HG02798 (cell line): ENCODE data around the gene PELI2.

Source experiments
- ATAC-seq: cut with Tn5 transposase; IDR thresholded peaks from one replicate; pipeline ENCODE4 v1.9.1; 2021; ENCODE audit warnings: mild to moderate bottlenecking; ENCODE audit not compliant: unreplicated experiment, poor library complexity

Gene PELI2

DNA sequence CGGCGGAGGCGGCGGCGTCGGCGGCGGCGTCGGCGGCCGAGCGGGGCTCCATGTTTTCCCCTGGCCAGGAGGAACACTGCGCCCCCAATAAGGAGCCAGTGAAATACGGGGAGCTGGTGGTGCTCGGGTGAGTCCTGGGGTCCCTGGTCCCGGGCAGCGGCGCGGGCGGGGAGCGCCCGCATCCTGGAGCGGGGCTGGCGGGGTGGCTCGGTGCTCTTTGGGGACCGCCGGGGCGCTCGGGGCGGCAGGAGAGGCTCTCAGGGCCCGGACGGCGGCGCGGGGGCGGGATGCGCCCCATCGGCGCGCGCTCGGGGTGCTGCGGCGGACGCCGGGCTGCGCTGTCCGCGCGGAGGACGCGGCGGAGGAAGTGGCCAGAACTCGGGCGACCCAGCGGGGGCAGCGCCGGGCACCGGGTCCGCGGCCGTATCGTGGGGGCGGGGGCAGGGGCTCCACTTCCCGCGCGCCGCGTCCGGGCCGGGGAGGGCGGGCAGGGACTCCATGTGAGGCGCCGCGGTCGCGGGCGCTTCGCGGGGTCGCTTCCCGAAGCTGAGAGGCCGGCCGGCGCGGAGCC is 485 bp downstream of the PELI2 start:
- ATAC-seq, result peak; percentile 12

DNA sequence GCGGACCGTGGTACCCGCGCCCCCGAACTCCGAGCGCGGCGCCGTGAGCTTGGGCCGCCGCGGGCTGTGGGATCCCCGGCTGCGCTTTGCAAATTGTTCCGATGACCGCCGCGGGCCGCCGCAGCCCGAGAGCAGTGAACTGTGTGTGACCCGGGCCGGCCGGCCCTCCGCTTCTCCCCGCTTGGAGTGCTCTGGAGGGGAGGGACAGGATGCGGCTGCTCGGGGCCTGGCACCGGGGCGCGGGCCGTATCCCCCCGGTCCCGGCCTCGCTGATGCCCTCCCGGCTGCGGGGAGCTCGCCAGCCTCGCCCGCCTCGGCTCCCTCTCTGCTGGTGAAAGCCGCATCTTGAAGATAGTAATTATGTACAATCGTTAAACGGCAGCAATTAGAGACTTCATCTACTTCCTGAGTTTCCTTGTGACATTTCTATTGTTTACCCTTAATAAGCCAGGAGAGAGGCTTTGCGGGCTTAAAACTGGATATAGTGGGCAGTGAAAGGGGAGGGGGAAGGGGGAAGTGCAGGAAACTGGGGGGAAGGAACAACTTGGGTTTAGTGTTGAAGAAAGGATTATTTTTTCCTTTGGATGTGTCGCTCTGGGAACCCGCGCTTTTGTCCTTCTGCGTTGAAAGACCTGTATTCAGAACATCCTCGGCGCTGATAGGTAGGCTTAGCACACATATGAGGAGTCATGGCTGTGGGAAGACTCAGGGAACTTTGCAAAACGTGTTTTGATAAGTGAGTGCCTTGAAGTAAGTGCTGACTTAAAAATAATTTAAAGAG is 1.2 kb downstream of the PELI2 start:
- ATAC-seq, result peak; percentile 35

DNA sequence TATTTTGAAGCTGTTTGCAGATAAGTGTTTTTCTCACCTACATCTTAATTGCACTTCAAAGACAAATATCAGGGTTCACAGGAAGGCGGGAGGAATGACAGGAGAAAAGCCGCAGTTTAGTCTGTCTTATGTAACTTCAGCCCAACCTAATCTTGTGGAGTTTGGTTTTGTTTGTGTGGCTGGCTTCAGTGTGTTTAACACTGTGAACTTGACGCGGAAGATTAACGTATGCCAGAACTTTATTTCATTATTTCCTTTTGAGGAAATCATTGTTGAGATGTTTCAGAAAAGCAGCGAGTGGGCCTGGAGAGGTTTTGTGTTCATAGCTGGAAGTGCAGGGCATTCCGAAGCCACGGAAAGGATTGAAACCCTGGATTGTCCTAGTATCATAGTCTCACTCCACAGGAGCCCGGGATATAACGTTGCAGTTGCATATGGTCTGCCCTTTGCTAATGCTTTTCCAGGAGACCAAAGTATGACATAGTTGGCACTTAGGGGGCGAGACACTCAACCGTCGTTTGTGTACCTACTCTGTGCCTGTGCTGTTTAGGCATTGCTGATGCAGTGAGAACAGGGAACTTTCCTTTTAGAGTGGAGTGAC is 2.0 kb downstream of the PELI2 start:
- no peak for ATAC-seq

GRCh38 chr14:56121816-56122215 is 3.6 kb downstream of the PELI2 start:
- ATAC-seq, result no peak

DNA sequence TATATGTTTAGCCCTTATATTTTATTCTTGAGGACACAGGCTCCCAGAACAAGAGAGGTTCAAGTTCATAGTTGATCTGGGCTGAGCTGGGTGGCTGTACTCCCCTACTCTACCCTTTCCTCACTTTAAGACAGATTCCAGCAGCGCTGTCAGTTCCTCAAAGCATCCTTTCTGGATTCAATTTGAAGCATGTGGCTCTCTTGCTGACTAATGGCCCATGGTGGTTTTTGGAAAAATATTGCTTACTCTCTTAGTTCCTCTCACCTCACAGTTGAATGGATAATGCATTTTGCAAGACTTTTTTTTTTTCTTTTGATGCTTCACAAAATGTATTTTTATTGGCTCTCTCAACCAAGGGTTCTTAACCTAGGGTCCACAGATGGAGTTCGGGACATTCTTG is 4.1 kb downstream of the PELI2 start:
- no peak for ATAC-seq

GRCh38 chr14:56124327-56124726 is 6.1 kb downstream of the PELI2 start:
- ATAC-seq, result no peak

- no peak for ATAC-seq
These were observed 7.8 kb downstream of the PELI2 start for GRCh38 chr14:56125772-56126636.

DNA sequence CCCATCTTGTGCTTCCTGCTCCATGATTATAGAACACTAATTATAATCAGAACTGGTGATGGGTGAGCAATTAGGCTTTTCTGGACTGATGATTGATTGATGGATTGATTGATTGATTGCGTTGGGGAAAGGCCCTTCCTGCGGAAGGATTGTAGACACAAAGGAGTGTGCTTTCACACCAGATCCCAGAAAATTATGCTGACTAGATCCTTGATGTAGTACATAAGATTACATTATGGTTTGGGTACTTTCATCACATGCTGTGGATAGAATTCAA is 8.4 kb downstream of the PELI2 start:
- no peak for ATAC-seq

DNA sequence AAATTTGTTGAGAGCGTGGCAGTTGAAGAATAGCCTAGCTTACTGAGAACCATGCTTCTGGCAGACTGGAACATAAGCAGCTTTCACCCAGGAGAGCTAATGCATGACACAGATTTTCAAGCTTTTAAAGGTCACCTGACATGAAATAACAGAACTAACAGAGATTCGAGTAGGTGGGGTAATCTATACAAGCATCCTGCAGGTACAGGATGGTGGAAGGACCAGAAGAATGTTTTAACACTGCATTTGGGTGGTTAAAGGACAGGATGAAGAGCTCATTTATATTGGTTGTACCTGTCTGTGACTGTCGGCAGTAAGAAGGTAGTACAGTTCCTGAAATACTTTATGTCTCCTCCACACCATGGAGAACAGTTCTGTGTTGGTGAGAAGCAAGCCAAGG is 8.9 kb downstream of the PELI2 start:
- no peak for ATAC-seq

GRCh38 chr14:56129092-56129491 is 10.9 kb downstream of the PELI2 start:
- no peak for ATAC-seq

DNA sequence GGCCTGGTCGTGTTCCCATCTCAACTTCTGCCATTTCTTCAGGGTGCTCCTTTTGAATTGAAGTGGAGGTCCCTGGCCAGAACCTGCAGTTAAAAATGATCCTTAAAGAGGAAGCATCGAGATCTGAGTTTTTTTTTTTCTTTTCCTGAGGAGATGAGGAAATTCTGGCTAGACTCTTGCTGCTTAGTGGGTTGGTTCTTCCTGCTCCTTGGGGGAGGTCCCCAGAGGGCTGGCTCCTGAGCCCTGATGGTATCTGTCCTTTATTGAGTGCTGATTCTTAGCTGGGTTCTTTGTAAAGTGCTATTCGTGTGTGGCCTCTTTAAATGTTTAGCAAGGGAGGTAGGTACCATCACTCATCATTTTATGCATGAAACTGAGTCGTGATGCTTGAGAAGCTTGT is 11.7 kb downstream of the PELI2 start:
- no peak for ATAC-seq

GRCh38 chr14:56131004-56131864 is 13.0 kb downstream of the PELI2 start:
- no peak for ATAC-seq

DNA sequence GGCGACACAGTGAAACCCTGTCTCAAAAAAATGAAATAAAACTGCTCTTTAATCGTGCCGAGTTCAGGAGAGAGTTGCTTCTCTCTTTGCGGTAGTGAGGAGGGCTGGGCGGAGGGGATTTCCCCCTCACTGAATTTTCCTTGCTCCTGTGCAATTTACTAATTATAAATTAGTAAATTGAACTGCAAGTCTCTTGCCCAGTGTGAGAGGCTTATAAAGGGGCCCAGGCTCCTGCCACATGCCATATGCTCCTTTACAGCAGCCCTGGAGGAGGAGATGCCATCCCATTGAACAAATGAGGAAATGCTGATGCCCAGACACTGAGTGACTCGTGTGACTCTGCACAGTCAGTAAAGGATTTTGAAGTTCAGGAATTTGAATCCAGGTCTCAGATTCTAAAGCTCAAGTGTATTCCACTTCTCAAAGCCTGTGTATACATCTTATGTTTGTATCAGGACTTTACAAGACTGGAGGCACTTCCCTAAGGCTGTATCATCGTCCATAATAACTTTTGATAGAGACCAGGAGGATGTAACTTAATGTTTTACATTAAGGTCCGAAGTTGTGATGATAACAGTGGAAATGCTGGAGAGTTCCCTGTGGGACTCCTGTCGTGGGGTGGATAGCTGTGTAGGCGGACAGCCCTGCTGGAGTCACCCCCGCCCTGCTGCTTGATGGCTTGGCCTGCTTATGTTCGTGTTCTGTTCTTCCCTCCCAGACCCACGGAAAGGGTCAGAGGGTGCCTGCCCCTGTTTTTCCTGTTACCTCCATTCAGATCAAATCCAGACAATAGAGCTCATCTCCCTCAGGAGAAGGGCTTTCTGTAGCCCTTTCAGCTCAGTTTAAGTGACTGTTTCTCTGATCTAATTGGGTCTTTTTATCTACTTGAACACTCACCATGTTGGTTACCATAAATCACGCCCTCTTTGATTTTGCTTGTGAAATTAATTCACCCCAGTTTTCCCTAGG is 13.9 kb downstream of the PELI2 start:
- ATAC-seq, result no peak

DNA sequence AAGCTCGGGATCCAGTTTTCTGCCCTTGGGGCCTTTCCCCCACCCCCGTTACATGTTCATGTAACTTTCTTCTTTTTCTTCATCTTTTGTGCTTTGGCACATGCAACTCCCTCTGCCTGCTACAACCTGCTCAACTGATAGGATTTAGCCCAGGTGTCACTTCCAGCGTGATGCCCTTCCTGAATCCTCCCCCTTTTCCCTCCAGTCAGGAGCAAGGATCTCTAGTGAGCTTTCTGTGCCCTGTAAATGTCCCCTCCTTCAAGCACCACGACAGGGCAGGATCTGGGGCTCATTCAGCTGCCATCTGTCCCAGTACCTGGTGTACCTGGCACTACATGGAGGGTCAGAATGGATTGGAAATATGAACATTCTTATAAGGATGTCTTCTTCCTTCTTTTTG is 15.3 kb downstream of the PELI2 start:
- ATAC-seq, result no peak

DNA sequence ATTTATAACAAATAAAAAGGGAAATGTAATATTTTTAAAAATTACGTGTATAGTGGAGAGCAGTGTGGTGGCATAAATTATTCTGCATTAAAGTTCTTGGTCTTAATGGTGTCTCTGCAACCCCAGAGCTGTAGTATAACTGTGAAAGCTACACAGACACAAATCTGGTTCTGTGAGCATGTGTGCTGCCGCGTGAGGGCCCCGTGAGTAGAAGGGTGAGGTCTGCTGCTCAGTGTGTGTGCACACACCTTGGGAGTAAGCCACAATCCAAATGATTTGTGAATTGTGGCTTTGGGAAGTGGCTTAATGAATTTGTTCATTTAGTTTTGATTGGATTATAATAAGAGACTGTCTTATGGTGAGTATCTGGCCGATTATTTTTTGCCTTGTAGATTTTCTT is 16.8 kb downstream of the PELI2 start:
- ATAC-seq, result no peak

- ATAC-seq, result no peak
These were observed 17.5 kb downstream of the PELI2 start for GRCh38 chr14:56135668-56136067.

DNA sequence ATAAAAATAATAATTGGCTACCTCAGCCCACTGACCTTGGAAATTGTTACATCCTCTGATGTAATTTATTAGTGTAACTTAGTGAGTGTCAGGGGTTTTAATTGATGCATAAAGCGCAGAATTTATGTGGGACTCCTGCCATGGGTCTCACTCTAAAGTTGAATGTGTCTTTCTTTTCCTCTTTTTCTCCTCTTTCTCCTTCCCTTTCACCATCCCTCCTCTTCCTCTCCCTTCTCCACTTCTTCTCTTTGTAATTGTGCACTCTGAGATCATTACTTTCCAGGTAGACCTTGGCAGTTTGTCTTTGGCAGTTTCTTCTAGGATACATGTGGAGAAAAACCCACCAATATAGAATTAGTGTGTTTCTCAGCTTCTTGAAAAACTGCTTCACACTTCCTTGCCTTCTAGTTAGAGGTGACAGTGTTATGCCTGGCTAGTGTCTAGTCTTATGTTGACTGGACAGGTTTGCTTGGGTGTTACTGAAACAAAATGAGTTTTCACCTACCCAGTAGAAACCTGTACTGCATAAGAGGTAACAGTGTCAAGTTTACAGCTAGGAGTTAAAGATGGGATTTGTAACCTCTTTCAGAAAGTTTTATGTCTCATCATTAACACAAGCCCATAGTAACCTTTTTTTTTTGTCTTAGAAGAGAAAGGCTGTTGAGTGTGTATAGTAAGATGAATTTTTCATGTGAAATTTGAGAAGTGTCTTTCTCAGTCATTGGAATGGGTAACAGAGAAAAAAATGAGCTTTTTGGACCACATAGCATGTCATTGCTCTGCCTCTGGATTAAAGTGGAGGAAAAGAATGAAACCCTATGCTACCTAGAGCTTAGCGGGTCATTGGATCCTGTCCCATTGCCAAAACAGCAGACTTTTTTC is 18.6 kb downstream of the PELI2 start:
- no peak for ATAC-seq

- no peak for ATAC-seq
These were observed 19.2 kb downstream of the PELI2 start for GRCh38 chr14:56137453-56137807.
